GM13976 (cell line): ENCODE measurements around the gene CAPN11.

Source experiments
- DNase-seq: peaks from one replicate; pipeline ENCODE4 v3.0.0; 2012; ENCODE audit warnings: low spot score
- CTCF ChIP-seq: IDR thresholded peaks from 2 replicates; pipeline ENCODE4 v1.5.1; 2012; ENCODE audit warnings: borderline replicate concordance, mild to moderate bottlenecking; ENCODE audit not compliant: insufficient read depth; ENCODE audit errors: extremely low read depth, missing control alignments, control extremely low read depth
- in situ Hi-C: fragments of 300-500 bp; cut with MboI; formaldehyde crosslinking; loops from one replicate; pipeline ENCODE4 v1.12.0; 2022; ENCODE audit warnings: low sequenced_read_pairs, mixed read lengths, inconsistent platforms; ENCODE audit not compliant: unreplicated experiment

The CAPN11 gene

DNA sequence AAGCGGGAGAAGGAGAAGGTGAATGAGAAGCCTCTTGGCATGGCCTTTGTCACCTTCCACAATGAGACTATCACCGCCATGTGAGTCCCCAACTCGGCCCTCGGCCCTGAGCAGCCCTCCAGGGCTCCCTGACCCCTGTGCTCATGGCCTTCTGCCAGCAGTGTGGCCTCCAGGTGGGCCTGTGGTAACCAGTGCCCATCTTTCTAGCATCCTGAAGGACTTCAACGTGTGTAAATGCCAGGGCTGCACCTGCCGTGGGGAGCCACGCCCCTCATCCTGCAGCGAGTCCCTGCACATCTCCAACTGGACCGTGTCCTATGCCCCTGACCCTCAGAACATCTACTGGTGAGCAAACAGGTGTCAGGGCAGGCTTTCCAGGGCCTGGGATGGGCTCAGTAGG lies 10.3 kb upstream of the CAPN11 start:
- TF ChIP-seq CTCF = no peak
- no peak for DNase-seq
- in situ Hi-C loops = no loop called here

DNA sequence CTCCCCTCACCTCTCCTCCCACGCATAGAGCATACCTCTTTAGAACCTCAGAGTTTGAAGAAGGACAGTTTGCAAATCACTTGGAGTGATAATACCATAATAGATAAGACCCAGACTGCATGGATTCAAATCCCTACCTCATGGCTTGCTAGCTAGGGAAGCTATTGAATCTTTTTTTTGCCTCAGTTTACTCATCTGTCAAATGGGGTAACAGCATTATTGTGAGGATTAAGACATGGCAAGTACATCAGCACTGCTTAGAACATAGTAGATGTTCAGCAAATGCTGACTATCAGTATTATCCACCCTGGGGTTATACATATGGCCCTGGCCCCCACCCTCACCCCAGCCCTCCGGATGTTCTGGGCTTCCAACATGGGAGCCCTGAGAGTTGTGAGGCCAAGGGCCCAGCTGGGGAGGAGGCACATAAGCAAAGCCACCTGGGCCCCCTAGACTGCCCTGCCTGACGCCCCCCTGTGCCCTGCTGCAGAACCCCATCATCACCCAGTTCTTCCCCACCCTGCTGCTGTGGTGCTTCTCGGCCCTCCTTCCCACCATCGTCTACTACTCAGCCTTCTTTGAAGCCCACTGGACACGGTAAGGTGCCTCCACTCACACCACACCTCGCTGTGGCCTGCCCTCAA lies 9.1 kb upstream of the CAPN11 start:
- DNase-seq = no peak
- in situ Hi-C loops = no loop called here
- no peak for TF ChIP-seq CTCF

DNA sequence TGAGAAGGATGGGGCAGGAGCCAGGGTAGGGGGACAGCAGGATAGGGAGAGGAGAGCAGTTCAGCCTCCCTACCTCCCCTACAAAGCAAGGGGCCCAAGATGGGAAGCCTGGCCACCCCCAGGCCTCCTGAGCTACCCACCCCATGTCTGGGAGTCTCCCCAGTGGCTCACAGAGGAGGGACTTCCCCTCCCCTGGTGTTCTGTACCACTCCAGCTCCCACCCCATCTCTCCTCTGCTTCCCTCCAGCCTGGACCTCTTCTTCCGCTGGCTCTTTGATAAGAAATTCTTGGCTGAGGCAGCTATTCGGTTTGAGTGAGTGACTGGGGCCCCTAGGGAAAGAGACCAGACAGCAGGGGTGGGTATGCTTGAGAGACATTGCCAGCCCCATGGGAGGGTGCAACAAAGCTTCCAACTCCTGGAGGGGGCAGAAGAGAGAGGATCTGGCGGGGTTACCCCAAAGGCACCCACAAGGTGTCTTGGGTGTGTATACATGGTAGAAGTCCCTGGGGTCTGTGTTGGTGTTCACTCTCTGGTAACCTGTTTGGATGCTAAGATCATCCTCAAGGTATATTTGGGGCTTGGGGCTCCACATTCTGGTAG lies 8.2 kb upstream of the CAPN11 start:
- in situ Hi-C loops = no loop called here
- DNase-seq = no peak
- no peak for TF ChIP-seq CTCF

- peak; percentile 99 for TF ChIP-seq CTCF
- DNase-seq = peak; percentile 93
- in situ Hi-C loops = no loop called here
These were observed 7.1 kb upstream of the CAPN11 start for GRCh38 chr6:44151348-44152108.

DNA sequence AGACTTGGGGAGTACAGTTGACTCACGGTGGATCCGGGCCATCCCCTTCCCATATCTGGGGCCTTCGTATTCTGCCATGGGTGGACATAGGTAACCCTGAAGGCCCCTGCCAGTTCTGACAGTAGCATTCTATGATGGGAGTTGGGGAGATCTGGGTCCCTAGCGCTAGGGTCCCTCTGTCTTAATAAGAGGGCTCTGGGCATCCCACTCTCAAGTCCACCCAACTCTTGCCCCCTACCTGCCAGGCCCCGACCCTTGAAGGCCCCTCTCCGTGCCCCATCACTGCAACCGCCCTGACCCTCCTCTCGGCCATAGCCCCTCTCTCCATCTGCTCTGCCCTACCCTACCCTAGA lies 6.5 kb upstream of the CAPN11 start:
- no peak for TF ChIP-seq CTCF
- in situ Hi-C loops = no loop called here
- DNase-seq = no peak

GRCh38 chr6:44152533-44152932 lies 6.1 kb upstream of the CAPN11 start:
- DNase-seq = no peak
- in situ Hi-C loops = no loop called here
- TF ChIP-seq CTCF = no peak
